A673 (cell line): Measurements from ENCODE around the gene TMEM14A.

ENCODE experiments used
- EZH2 ChIP-seq: fragments of 200-600 bp; sonication (generic); IDR thresholded peaks from 2 replicates; pipeline ENCODE4 v1.6.1; 2017; ENCODE audit warnings: borderline replicate concordance, low read depth, mild to moderate bottlenecking, mixed read lengths, antibody characterized with exemption, low read length; ENCODE audit not compliant: poor library complexity, severe bottlenecking
- TF ChIP-seq, protein P1 (sequence below): fragments of 300-800, 200-600 bp; sonication (generic); conservative IDR thresholded peaks from 2 replicates; pipeline ENCODE4 v1.5.1; 2017; ENCODE audit warnings: low read depth, mild to moderate bottlenecking, antibody characterized with exemption, low read length, moderate library complexity, mixed read lengths

DNA sequence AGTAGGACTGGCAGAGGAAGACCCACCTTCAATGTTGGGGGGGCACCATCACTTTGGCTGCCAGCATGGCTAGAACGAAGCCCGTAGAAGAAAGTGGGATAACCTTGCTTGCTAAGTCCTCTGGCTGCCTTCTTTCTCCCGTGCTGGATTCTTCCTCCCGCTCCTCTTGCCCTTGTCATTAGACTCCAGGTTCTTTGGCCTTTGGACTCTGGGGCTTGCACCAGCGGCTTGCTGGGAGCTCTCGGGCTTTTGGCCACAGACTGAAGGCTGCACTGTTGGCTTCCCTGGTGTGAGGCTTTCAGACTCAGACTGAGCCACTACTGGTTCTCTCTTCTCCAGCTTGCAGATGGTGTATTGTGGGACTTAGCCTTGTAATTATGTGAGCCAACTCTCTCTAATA, 64.2 kb downstream of the TMEM14A start:
- TF ChIP-seq, protein P1, sequence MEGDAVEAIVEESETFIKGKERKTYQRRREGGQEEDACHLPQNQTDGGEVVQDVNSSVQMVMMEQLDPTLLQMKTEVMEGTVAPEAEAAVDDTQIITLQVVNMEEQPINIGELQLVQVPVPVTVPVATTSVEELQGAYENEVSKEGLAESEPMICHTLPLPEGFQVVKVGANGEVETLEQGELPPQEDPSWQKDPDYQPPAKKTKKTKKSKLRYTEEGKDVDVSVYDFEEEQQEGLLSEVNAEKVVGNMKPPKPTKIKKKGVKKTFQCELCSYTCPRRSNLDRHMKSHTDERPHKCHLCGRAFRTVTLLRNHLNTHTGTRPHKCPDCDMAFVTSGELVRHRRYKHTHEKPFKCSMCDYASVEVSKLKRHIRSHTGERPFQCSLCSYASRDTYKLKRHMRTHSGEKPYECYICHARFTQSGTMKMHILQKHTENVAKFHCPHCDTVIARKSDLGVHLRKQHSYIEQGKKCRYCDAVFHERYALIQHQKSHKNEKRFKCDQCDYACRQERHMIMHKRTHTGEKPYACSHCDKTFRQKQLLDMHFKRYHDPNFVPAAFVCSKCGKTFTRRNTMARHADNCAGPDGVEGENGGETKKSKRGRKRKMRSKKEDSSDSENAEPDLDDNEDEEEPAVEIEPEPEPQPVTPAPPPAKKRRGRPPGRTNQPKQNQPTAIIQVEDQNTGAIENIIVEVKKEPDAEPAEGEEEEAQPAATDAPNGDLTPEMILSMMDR: no peak
- no peak for TF ChIP-seq EZH2
